HepG2 (cell line): ENCODE results near the gene MTHFD2. TPM values are rescaled to one million over a fixed set of nuclear protein-coding genes. Genes with fewer than 3 reads are reported as not detected.

Experiments
- ATAC-seq: fragments of 200-7000 bp; cut with Tn5 transposase; 3 replicates; pipeline ENCODE4 v1.9.1; 2020; ENCODE audit warnings: mild to moderate bottlenecking, moderate library complexity
- BruUV-seq: library from RNA; stranded (reverse); fragments of 400-500 nt; replicated peaks from 2 replicates; lab custom pipeline; 2021; lab: Mats Ljungman, UMichigan
- CTCF ChIA-PET: fragments of 300-600 bp; formaldehyde crosslinking; extraction: SDS; loops from one replicate; lab custom pipeline; 2021; ENCODE audit warnings: low total read pairs, inconsistent platforms, low intra/inter-chr PET ratio; lab: Yijun Ruan, JAX
- POLR2A ChIA-PET: fragments of 350-600 bp; sonication (Branson Sonifier 250); formaldehyde crosslinking; loops from one replicate; lab custom pipeline; 2020; ENCODE audit warnings: antibody characterized with exemption, inconsistent platforms; lab: Yijun Ruan, JAX
- DNase-seq: peaks from one replicate; pipeline ENCODE4 v3.0.0-alpha.2; 2015; ENCODE audit warnings: low spot score
- FAIRE-seq: peaks from 3 replicates; lab custom pipeline; 2011; peaks lifted over from hg19 to GRCh38; lab: Jason Lieb, UNC
- H2AFZ ChIP-seq: one replicate; pipeline ENCODE4 v1.6.1; 2011; ENCODE audit warnings: low read length, inconsistent platforms
- H3K27ac ChIP-seq: fragments of 300-600 bp; 3 replicates; pipeline ENCODE4 v1.8.0; 2011; ENCODE audit warnings: mixed run types, mild to moderate bottlenecking, mixed read lengths, low read length, inconsistent platforms; ENCODE audit not compliant: insufficient read depth; ENCODE audit errors: extremely low read length
- H3K27me3 ChIP-seq, 2 experiments: fragments of 200-600 bp in 1 of 2; 2 replicates in 1 of 2; 3 replicates in 1 of 2; pipeline versions ENCODE4 v1.6.0 to v1.8.0; 2011; ENCODE audit warnings: low read length in 2 of 2, mild to moderate bottlenecking in 2 of 2, moderate library complexity in 2 of 2, inconsistent platforms in 1 of 2; ENCODE audit not compliant: insufficient read depth in 2 of 2, control insufficient read depth in 1 of 2
- H3K36me3 ChIP-seq, 2 experiments: fragments of 200-600 bp in 1 of 2; replicated peaks in 1 of 2; 2 replicates in 1 of 2; 3 replicates in 1 of 2; pipeline versions ENCODE4 v1.5.1 to v1.8.0; 2011; ENCODE audit warnings: low read length in 2 of 2, inconsistent platforms in 1 of 2; ENCODE audit not compliant: insufficient read depth in 2 of 2, control insufficient read depth in 1 of 2
- H3K4me1 ChIP-seq: 2 replicates; pipeline ENCODE4 v1.5.1; 2012; ENCODE audit warnings: low read length, inconsistent platforms; ENCODE audit not compliant: insufficient read depth
- H3K4me2 ChIP-seq: 2 replicates; pipeline ENCODE4 v1.6.0; 2011; ENCODE audit warnings: low read depth, low read length, inconsistent platforms
- H3K4me3 ChIP-seq, 3 experiments: fragments of 200-600 bp in 1 of 3; sonication (generic), shearing (Covaris generic) in 1 of 3; replicated peaks in 1 of 3; 2 replicates each; pipeline ENCODE4 v1.5.1; 2011 to 2016; ENCODE audit warnings: low read length in 3 of 3, inconsistent platforms in 2 of 3, low read depth in 2 of 3, mild to moderate bottlenecking in 2 of 3, control low read depth in 1 of 3, mixed read lengths in 1 of 3; ENCODE audit not compliant: insufficient read depth in 1 of 3
- H3K79me2 ChIP-seq: one replicate; pipeline ENCODE4 v1.6.1; 2011; ENCODE audit warnings: low read length, inconsistent platforms; ENCODE audit not compliant: insufficient read depth
- H3K9ac ChIP-seq: 2 replicates; pipeline ENCODE4 v1.6.0; 2011; ENCODE audit warnings: mild to moderate bottlenecking, low read depth, low read length, inconsistent platforms; ENCODE audit not compliant: insufficient read depth
- H3K9me3 ChIP-seq: 2 replicates; pipeline ENCODE4 v1.5.1; 2012; ENCODE audit warnings: mild to moderate bottlenecking, low read length
- H4K20me1 ChIP-seq: 2 replicates; pipeline ENCODE4 v1.6.0; 2011; ENCODE audit warnings: inconsistent platforms, mild to moderate bottlenecking, low read length, moderate library complexity; ENCODE audit not compliant: insufficient read depth
- ATF5 ChIP-seq: sonication (generic); formaldehyde crosslinking; IDR thresholded peaks from 2 replicates; pipeline ENCODE4 v1.4.0; 2020; ENCODE audit warnings: mild to moderate bottlenecking, low read depth, missing genetic modification reagents
- CTCF ChIP-seq: sonication (generic); formaldehyde crosslinking; IDR thresholded peaks from 2 replicates; pipeline ENCODE4 v1.5.0; 2020; ENCODE audit warnings: mild to moderate bottlenecking, missing genetic modification reagents, moderate library complexity
- ISX ChIP-seq: sonication (generic); formaldehyde crosslinking; conservative IDR thresholded peaks from 2 replicates; pipeline ENCODE4 v1.5.0; 2020; ENCODE audit warnings: missing genetic modification reagents
- NFIC ChIP-seq: IDR thresholded peaks from 2 replicates; pipeline ENCODE4 v1.6.1; 2012; ENCODE audit warnings: mild to moderate bottlenecking, low read length, inconsistent platforms
- PLRG1 ChIP-seq: fragments of 450-650 bp; conservative IDR thresholded peaks from 2 replicates; pipeline ENCODE4 v1.6.1; 2016
- POLR2AphosphoS2 ChIP-seq: IDR thresholded peaks from 2 replicates; pipeline ENCODE4 v1.6.1; 2011; ENCODE audit warnings: low read depth, low read length, improper control_type of control experiment
- SKIL ChIP-seq: sonication (generic); formaldehyde crosslinking; IDR thresholded peaks from 2 replicates; pipeline ENCODE4 v1.8.0; 2022; ENCODE audit warnings: missing genetic modification reagents, mild to moderate bottlenecking, moderate library complexity, borderline replicate concordance
- ZBTB34 ChIP-seq: sonication (generic); formaldehyde crosslinking; IDR thresholded peaks from 2 replicates; pipeline ENCODE4 v1.8.0; 2022; ENCODE audit warnings: mild to moderate bottlenecking, missing genetic modification reagents
- ZFP37 ChIP-seq: sonication (generic); formaldehyde crosslinking; IDR thresholded peaks from 2 replicates; pipeline ENCODE4 v1.4.0; 2020; ENCODE audit warnings: missing genetic modification reagents, borderline replicate concordance
- ZNF136 ChIP-seq: sonication (generic); formaldehyde crosslinking; IDR thresholded peaks from 2 replicates; pipeline ENCODE4 v1.8.1; 2022; ENCODE audit warnings: low read depth, mild to moderate bottlenecking, moderate library complexity, missing genetic modification reagents
- ZNF546 ChIP-seq: sonication (generic); formaldehyde crosslinking; conservative IDR thresholded peaks from 2 replicates; pipeline ENCODE4 v1.8.1; 2023; ENCODE audit warnings: mild to moderate bottlenecking, missing genetic modification reagents
- ZSCAN12 ChIP-seq: sonication (generic); formaldehyde crosslinking; IDR thresholded peaks from 2 replicates; pipeline ENCODE4 v1.9.0; 2021; ENCODE audit warnings: mild to moderate bottlenecking, missing genetic modification reagents
- WGBS: methylation state at CpG from one replicate; pipeline ENCODE4 v1.1.6; 2017; ENCODE audit warnings: low lambda C conversion rate; 5-methylcytosine and 5-hydroxymethylcytosine counted together
- in situ Hi-C: cut with HindIII; loops from 2 replicates; pipeline ENCODE4 v1.10.0; 2017; ENCODE audit warnings: low pct_unique_long_range_greater_than_20kb; ENCODE audit not compliant: extremely low pct_ligation_motif_present
- intact Hi-C: fragments of 100-400 bp; cut with micrococcal nuclease; formaldehyde crosslinking; loops from one replicate; pipeline ENCODE4 v1.10.0; 2022; ENCODE audit not compliant: unreplicated experiment
- polyA plus RNA-seq, 8 experiments: library from polyadenylated mRNA; depleted of rRNA in 3 of 8; stranded (reverse) in 7 of 8; unstranded in 1 of 8; fragments of >200 nt; fragmentation: Illumina TruSeq in 4 of 8; extraction: Trizol in 4 of 8; gene quantifications; 2 replicates each; pipeline versions ENCODE4 v1.2.1 to v1.2.3, GENCODE V29; 2011 to 2016; ENCODE audit warnings: low read depth in 4 of 8, missing spikeins in 1 of 8, mixed read lengths in 1 of 8; ENCODE audit not compliant: insufficient read depth in 1 of 8
- total RNA-seq, 5 experiments: library from RNA; depleted of rRNA; stranded (reverse); fragments of >200 nt; fragmentation: Illumina TruSeq; extraction: Trizol; gene quantifications; 2 replicates each; pipeline ENCODE4 v1.2.3, GENCODE V29; 2016; ENCODE audit warnings: low read depth in 1 of 5

The MTHFD2 gene
- total and polyA plus RNA-seq, 2 of the 13 experiments (the other 11 are each of a cell fraction or from before 2014, with no cell fraction given): 188 to 269 TPM

GRCh38 chr2:74226648-74227213 lies 28.3 kb downstream of the MTHFD2 start:
- DNase-seq: no peak
- no peak for TF ChIP-seq PLRG1
- TF ChIP-seq ISX (CRISPR knock-in tag): no peak
- no peak for TF ChIP-seq ZBTB34 (CRISPR knock-in tag)
- 0 out of 2 replicates have a peak, but pooled peaks have one; percentile 7 for TF ChIP-seq POLR2AphosphoS2
- no peak for TF ChIP-seq NFIC
- Histone ChIP-seq H3K36me3 (no peaks in the 10 kb centered on the region), H3K27me3 (peaks cover 2 to 6% of the 10 kb centered on the region in 2 experiments; a peak in 3 of 5 replicates), H3K9ac (no peak overlapping the region), H4K20me1 (no peaks in the 10 kb centered on the region), H3K79me2 (no peaks in the 10 kb centered on the region), H3K4me3 (no peak overlapping the region), H3K4me1 (no peaks in the 10 kb centered on the region; the same call in 1 of the 2 replicates), H3K4me2 (no peak overlapping the region), H3K27ac (no peak overlapping the region), H3K9me3 (no peaks in the 10 kb centered on the region), H2AFZ (no peak overlapping the region)
- in situ Hi-C loops: no loop called here
- ChIA-PET CTCF (no interaction called here), POLR2A (no interaction called here)
- intact Hi-C loops: no loop called here
- no peak for FAIRE-seq
- BruUV-seq: no TSS peak
- ATAC-seq: no peak; the same call in 2 of the 3 replicates
- WGBS: 69% methylated on average over 21 of the region's 21 CpGs

- in situ Hi-C loops (no loop called here), intact Hi-C loops (no loop called here)
- FAIRE-seq (no peak), DNase-seq (peak; percentile 36), ATAC-seq (peak; percentile 59)
- ChIA-PET POLR2A (no interaction called here), CTCF (no interaction called here)
- peaks cover 2 to 12% of the 10 kb centered on the region in 2 experiments; a peak in 4 of 5 replicates for H3K27me3 ChIP-seq
- H3K36me3 ChIP-seq: no peaks in the 10 kb centered on the region
- no peaks in the 10 kb centered on the region for H3K9me3 ChIP-seq
- H4K20me1 ChIP-seq: no peaks in the 10 kb centered on the region
- H2AFZ ChIP-seq: no peak overlapping the region
- no TSS peak for BruUV-seq
- no peak overlapping the region for H3K27ac ChIP-seq
- H3K4me3 ChIP-seq: no peak overlapping the region
- H3K79me2 ChIP-seq: no peaks in the 10 kb centered on the region
- no peak overlapping the region for H3K4me2 ChIP-seq
- H3K4me1 ChIP-seq: no peaks in the 10 kb centered on the region
- 16% methylated on average over 5 of the region's 5 CpGs for WGBS
- no peak overlapping the region for H3K9ac ChIP-seq
- TF ChIP-seq ZSCAN12: no peak
- no peak for TF ChIP-seq ZNF136 (CRISPR knock-in tag)
- TF ChIP-seq CTCF (CRISPR knock-in tag): 0 out of 2 replicates have a peak, but pooled peaks have one; percentile 9
- TF ChIP-seq ZFP37 (CRISPR knock-in tag): no peak
- no peak for TF ChIP-seq SKIL (CRISPR knock-in tag)
- TF ChIP-seq ZNF546 (CRISPR knock-in tag): no peak
- TF ChIP-seq ATF5 (CRISPR knock-in tag): no peak
These were observed 29.2 kb downstream of the MTHFD2 start for GRCh38 chr2:74227646-74228045.
